GM21526 (cell line): ENCODE results near the gene LAMP5.

ENCODE experiments used
- ATAC-seq: cut with Tn5 transposase; IDR thresholded peaks from one replicate; pipeline ENCODE4 v1.9.1; 2021; ENCODE audit warnings: moderate library complexity; ENCODE audit not compliant: unreplicated experiment, low FRiP score

Gene LAMP5

DNA sequence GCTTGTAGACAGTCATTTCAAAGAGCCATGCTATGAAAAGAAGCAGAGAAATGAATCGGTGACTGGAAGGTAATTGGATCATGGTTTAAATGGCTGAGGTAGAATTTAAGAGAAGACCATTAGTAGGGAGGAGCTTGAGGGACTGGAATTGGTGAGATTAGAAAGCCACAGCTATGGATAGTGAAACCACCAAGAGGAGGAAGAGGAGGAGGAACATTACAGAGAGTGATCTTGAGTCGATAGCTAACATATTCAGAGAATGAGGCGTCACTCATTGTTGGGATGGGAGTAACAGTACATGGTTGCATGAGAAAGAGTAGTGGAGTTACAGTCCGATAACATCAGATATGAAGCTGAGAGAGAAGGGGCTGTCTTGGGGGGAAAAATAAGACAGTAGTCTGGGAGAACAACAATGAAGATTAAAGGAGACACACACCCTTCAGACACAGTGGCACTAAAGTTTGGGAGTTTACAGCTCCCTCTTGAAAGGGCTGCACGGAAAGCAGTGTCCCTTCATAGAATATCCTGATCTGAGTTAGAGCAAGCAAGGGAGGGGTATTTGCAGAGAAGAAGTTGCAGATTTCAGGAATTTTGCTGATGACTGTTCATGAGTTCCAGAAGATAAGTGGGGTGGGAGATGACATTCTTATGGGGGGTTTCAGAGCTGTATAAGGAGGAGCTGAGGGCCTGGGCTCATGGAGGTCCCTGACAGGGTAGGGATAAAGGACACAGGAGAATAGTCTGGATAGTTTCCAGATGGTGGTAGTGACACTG lies 15.1 kb upstream of the LAMP5 start:
- ATAC-seq = no peak

DNA sequence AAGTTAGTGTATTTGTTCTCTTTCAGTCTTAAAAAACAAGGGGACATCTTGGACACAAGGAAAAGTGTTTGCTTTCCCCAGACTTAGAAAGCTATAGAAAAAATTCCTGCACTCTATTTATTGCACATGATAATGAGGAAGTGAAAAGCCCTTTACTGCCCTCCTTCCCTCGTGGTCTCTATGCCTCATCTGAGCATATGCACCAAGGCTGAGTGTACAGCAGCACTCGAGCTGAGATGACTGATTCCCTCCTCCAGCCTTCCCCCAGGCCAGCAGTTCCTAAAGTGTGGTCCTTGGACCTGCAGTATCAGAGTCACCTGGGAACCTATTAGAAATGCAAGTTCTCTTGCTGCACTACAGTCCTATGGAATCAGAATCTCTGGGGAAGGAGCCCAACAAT lies 14.3 kb upstream of the LAMP5 start:
- ATAC-seq = peak; percentile 80

DNA sequence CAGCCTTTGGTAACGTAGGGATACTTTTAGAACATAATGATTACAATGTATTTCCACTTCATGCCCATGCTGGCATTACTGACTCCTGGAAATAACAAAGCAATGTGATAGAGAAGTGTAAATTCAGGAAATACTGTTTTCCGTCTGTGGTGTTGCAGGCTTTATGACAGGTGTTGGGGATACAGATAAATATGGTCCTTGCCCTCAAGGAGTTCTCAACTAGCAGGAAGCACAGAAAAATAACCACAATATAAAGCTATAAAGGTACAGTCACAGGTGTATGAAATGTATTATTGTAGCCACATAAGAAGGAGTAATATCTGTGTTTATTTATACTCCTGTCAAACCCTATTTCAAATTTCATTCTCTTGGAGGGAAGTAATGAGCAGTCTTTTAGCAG lies 12.9 kb upstream of the LAMP5 start:
- ATAC-seq = no peak

GRCh38 chr20:9503526-9504245 lies 10.7 kb upstream of the LAMP5 start:
- ATAC-seq = no peak

- no peak for ATAC-seq
Observed at GRCh38 chr20:9506280-9506821, 8.0 kb upstream of the LAMP5 start.

GRCh38 chr20:9506964-9507369 lies 7.4 kb upstream of the LAMP5 start:
- no peak for ATAC-seq

DNA sequence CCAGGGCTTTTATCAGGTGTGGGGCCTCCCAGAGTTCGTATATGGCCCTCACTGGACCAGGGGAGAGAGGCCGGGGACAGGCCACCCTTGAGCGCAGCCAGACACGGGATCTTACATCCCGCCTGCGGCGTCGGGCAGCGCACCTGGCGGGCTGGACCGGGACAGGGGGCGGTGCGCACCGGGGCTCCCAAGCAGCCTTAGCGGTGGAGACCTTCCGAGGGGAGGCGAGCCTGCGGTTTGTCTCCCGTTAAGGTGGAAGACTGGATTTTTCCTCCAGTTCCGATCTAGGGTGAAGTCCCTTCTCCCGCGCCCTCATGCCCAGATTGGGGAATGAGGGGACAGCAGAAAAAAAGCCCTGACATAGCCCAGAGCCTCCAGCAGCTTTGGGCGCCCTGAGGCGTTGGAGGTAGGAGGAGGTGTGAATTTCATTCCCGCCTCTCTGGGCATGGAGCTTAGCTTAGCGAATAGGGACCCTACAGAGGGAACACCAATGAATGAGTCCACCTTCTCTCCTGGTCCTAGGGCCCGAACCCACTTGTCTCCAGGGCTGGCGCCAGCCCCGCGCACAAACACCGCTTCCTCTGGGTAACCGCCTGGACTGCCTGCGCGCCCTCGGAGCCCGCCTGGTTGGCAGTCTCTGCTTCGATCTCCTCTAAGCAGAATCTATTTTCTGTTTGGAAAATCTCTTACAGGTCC lies 6.7 kb upstream of the LAMP5 start:
- no peak for ATAC-seq

DNA sequence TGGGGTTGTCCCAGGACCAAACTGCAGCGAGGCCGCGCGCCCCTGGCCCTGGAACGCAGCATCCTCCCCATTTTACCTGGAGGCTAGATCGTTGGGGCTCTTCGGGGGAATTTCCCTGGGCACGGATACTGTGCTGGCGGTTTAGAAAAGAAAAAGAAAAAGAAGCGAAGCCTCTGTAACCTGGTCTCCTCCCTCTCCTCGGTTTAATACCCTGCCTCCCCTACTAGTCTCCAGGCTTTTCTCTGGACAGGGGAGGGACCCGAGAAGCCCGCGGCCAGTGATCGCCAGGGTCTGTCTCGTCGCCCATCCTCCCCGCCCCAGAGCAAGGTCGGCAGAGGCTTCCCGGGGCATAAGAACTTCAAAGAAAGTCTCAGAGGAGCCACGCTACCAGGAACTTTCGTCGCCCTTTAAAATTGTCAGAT lies 6.1 kb upstream of the LAMP5 start:
- ATAC-seq = no peak

GRCh38 chr20:9508696-9509178 lies 5.7 kb upstream of the LAMP5 start:
- no peak for ATAC-seq

GRCh38 chr20:9509246-9509645 lies 5.1 kb upstream of the LAMP5 start:
- no peak for ATAC-seq

- peak; percentile 48 for ATAC-seq
Observed at GRCh38 chr20:9510911-9511310, 3.5 kb upstream of the LAMP5 start.

GRCh38 chr20:9514072-9514460 lies 324 bp upstream of the LAMP5 start:
- no peak for ATAC-seq

DNA sequence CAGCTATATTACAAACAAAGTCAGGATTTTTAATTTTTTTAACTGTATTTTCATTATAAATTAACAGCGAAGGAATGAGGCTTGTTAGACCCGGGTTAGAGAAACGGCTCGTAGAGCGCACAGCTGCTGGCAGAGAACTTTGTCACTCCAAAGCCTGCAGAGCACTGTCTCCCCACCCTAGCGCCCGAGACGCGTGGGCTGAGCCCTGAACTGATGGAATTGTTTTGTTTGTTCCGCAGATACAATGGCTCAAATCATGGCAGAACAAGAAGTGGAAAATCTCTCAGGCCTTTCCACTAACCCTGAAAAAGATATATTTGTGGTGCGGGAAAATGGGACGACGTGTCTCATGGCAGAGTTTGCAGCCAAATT lies 810 bp downstream of the LAMP5 start:
- no peak for ATAC-seq

DNA sequence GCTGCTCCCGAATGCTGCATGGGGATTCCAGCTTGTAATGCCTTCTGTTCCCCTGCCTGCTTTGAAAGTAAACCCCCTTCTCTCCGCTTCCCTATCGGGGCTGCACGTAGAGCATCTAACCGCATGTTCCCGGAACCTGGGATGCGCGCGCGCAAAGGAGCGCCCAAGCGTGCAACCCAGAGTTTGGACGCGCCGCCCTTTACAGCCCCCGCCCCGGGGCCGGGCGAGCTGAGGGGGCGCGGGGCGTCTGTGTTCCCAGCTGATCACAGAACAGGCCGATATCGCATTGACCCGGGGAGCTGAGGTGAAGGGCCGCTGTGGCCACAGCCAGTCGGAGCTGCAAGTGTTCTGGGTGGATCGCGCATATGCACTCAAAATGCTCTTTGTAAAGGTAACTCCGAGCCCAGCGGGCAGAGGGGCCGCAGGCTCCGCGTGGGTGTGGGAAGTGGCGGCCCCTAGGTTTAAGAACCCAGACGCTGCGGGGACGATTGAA lies 1.4 kb downstream of the LAMP5 start:
- ATAC-seq = no peak

DNA sequence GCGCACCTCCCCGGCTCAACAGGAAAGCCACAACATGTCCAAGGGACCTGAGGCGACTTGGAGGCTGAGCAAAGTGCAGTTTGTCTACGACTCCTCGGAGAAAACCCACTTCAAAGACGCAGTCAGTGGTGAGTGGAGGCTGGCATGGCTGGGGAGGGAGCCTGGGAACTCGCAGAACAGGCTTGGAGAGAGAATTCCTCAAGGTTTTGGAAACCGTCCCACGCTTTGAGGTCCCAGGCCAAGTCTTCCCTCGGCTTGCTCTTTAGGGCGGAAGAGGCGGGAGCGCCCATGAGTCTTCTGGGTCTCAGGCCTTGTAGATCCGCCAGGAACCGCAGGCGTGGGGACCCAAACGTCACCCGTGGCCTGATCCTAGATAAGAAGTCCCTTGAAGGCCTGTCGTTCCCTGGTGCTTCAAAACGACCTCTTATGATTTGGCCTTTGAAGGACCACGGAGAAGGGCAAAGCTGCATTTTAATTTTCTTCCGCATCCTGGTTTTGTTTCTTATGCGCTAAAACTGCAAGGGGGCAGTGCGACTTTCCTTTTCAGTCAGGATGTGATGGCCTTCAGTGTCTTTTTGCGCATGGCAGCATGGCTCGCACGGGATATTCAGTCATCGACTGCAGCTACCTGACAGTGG lies 2.0 kb downstream of the LAMP5 start:
- ATAC-seq = no peak

- ATAC-seq = no peak
Observed at GRCh38 chr20:9517297-9518162, 3.1 kb downstream of the LAMP5 start.

- no peak for ATAC-seq
Observed at GRCh38 chr20:9518576-9519175, 4.3 kb downstream of the LAMP5 start.

DNA sequence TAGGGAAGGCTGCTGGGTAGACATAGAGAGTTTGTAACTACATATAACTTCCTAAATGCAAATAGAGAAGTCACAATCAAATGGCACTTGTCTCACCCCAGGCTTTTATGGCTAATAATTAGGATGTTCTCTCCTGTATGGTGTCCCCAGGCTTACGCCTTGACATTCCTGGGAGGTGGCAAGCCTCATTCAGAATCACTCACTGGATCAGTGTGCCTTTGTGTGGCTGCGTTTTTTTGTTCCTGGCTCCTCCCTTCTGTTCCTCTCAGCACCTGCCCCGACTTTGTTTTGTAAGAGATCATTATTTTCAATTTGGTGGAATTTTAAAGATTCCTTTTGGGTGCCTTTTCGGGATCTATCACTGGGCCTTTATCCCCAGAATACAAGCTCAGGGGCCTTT lies 5.7 kb downstream of the LAMP5 start:
- ATAC-seq = no peak

GRCh38 chr20:9523636-9524035 lies 9.2 kb downstream of the LAMP5 start:
- ATAC-seq = no peak
